Uterus (tissue), 2 donors: ENCODE measurements around the gene TMC7.
"Not testable (repeated sequence)": the region's sequence is repeated elsewhere in the genome, so short reads cannot be mapped to it uniquely, and the experiment has no call there.

Experiments used
- POLR2A ChIP-seq, 2 donors: fragments of 450-650 bp; IDR thresholded peaks; one replicate each; pipeline ENCODE4 v1.6.1; 2016; ENCODE audit warnings: antibody characterized with exemption in 2 of 2, mild to moderate bottlenecking in 1 of 2, moderate library complexity in 1 of 2
- TF ChIP-seq, protein P1 (sequence below), 4 experiments: fragments of 200-600 bp in 2 of 4; fragments of 450-650 bp in 2 of 4; sonication (generic) in 2 of 4; IDR thresholded peaks; one replicate each; pipeline ENCODE4 v1.5.1; 2016 to 2019; ENCODE audit warnings: antibody characterized with exemption in 4 of 4, mild to moderate bottlenecking in 2 of 4, moderate library complexity in 1 of 4

DNA sequence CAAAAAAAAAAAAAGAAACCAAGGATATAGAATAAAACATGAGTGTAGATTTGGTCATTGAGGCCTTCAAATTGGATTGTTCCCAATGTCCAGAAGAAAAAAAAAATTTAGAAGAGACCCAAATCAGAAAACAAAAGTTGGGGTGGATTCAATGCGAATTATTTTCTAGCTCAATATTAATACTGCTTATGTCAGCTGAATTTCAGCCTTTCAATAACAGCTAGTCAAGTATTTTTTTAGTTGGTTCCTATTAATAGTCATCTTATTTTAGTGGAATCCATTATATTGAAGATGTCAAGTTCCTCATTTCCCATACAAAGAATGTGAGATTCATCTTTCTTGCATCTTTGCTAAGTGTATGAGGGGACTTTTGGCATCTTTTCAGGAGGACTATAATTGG is 1.5 kb downstream of the TMC7 start:
- TF ChIP-seq, protein P1, sequence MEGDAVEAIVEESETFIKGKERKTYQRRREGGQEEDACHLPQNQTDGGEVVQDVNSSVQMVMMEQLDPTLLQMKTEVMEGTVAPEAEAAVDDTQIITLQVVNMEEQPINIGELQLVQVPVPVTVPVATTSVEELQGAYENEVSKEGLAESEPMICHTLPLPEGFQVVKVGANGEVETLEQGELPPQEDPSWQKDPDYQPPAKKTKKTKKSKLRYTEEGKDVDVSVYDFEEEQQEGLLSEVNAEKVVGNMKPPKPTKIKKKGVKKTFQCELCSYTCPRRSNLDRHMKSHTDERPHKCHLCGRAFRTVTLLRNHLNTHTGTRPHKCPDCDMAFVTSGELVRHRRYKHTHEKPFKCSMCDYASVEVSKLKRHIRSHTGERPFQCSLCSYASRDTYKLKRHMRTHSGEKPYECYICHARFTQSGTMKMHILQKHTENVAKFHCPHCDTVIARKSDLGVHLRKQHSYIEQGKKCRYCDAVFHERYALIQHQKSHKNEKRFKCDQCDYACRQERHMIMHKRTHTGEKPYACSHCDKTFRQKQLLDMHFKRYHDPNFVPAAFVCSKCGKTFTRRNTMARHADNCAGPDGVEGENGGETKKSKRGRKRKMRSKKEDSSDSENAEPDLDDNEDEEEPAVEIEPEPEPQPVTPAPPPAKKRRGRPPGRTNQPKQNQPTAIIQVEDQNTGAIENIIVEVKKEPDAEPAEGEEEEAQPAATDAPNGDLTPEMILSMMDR (IDR thresholded peaks at IDR 0.05), result not testable (repeated sequence)
- not testable (repeated sequence) for TF ChIP-seq POLR2A (IDR thresholded peaks at IDR 0.05)
